WTC11 (cell line): ENCODE measurements around the gene STARD9.

Source experiments
- ATF1 ChIP-seq: sonication (generic); formaldehyde crosslinking; IDR thresholded peaks from 2 replicates; pipeline ENCODE4 v1.8.1; 2023; ENCODE audit warnings: mild to moderate bottlenecking, moderate library complexity, missing genetic modification reagents
- CREM ChIP-seq: sonication (generic); formaldehyde crosslinking; IDR thresholded peaks from 2 replicates; pipeline ENCODE4 v1.8.1; 2022; ENCODE audit warnings: mild to moderate bottlenecking, missing genetic modification reagents, moderate library complexity
- NFYB ChIP-seq: sonication (generic); formaldehyde crosslinking; conservative IDR thresholded peaks from 2 replicates; pipeline ENCODE4 v1.8.0; 2022; ENCODE audit warnings: low read depth, missing genetic modification reagents
- TF ChIP-seq, protein P1 (sequence below): fragments of 200-600 bp; IDR thresholded peaks from 2 replicates; pipeline ENCODE4 v1.8.0; 2022; ENCODE audit warnings: antibody characterized with exemption
- TF ChIP-seq, protein P2 (sequence below): sonication (generic); formaldehyde crosslinking; IDR thresholded peaks from 2 replicates; pipeline ENCODE4 v1.8.1; 2023; ENCODE audit warnings: mild to moderate bottlenecking, moderate library complexity, missing genetic modification reagents
- TF ChIP-seq, protein P3 (sequence below): sonication (generic); formaldehyde crosslinking; conservative IDR thresholded peaks from 2 replicates; pipeline ENCODE4 v1.8.1; 2022; ENCODE audit warnings: mild to moderate bottlenecking, missing genetic modification reagents

- TF ChIP-seq ATF1 (CRISPR knock-in tag) (no peak), CREM (CRISPR knock-in tag) (no peak), NFYB (CRISPR knock-in tag) (no peak)
- TF ChIP-seq, protein P1, sequence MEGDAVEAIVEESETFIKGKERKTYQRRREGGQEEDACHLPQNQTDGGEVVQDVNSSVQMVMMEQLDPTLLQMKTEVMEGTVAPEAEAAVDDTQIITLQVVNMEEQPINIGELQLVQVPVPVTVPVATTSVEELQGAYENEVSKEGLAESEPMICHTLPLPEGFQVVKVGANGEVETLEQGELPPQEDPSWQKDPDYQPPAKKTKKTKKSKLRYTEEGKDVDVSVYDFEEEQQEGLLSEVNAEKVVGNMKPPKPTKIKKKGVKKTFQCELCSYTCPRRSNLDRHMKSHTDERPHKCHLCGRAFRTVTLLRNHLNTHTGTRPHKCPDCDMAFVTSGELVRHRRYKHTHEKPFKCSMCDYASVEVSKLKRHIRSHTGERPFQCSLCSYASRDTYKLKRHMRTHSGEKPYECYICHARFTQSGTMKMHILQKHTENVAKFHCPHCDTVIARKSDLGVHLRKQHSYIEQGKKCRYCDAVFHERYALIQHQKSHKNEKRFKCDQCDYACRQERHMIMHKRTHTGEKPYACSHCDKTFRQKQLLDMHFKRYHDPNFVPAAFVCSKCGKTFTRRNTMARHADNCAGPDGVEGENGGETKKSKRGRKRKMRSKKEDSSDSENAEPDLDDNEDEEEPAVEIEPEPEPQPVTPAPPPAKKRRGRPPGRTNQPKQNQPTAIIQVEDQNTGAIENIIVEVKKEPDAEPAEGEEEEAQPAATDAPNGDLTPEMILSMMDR, result no peak
- TF ChIP-seq, protein P2, sequence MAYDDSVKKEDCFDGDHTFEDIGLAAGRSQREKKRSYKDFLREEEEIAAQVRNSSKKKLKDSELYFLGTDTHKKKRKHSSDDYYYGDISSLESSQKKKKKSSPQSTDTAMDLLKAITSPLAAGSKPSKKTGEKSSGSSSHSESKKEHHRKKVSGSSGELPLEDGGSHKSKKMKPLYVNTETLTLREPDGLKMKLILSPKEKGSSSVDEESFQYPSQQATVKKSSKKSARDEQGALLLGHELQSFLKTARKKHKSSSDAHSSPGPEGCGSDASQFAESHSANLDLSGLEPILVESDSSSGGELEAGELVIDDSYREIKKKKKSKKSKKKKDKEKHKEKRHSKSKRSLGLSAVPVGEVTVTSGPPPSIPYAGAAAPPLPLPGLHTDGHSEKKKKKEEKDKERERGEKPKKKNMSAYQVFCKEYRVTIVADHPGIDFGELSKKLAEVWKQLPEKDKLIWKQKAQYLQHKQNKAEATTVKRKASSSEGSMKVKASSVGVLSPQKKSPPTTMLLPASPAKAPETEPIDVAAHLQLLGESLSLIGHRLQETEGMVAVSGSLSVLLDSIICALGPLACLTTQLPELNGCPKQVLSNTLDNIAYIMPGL (CRISPR knock-in tag), result no peak
- TF ChIP-seq, protein P3, sequence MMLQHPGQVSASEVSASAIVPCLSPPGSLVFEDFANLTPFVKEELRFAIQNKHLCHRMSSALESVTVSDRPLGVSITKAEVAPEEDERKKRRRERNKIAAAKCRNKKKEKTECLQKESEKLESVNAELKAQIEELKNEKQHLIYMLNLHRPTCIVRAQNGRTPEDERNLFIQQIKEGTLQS (CRISPR knock-in tag), result no peak
Measured at GRCh38 chr15:42576776-42577175, 1.4 kb downstream of the STARD9 start.
